HK-2 (cell line): ENCODE measurements around the gene MDC1.
"Not testable (repeated sequence)": the region's sequence is repeated elsewhere in the genome, so short reads cannot be mapped to it uniquely, and the experiment has no call there.

ENCODE experiments used
- DNase-seq: peaks from one replicate; pipeline ENCODE4 v3.0.0-alpha.2; 2018; ENCODE audit not compliant: unreplicated experiment

Gene MDC1, protein sequence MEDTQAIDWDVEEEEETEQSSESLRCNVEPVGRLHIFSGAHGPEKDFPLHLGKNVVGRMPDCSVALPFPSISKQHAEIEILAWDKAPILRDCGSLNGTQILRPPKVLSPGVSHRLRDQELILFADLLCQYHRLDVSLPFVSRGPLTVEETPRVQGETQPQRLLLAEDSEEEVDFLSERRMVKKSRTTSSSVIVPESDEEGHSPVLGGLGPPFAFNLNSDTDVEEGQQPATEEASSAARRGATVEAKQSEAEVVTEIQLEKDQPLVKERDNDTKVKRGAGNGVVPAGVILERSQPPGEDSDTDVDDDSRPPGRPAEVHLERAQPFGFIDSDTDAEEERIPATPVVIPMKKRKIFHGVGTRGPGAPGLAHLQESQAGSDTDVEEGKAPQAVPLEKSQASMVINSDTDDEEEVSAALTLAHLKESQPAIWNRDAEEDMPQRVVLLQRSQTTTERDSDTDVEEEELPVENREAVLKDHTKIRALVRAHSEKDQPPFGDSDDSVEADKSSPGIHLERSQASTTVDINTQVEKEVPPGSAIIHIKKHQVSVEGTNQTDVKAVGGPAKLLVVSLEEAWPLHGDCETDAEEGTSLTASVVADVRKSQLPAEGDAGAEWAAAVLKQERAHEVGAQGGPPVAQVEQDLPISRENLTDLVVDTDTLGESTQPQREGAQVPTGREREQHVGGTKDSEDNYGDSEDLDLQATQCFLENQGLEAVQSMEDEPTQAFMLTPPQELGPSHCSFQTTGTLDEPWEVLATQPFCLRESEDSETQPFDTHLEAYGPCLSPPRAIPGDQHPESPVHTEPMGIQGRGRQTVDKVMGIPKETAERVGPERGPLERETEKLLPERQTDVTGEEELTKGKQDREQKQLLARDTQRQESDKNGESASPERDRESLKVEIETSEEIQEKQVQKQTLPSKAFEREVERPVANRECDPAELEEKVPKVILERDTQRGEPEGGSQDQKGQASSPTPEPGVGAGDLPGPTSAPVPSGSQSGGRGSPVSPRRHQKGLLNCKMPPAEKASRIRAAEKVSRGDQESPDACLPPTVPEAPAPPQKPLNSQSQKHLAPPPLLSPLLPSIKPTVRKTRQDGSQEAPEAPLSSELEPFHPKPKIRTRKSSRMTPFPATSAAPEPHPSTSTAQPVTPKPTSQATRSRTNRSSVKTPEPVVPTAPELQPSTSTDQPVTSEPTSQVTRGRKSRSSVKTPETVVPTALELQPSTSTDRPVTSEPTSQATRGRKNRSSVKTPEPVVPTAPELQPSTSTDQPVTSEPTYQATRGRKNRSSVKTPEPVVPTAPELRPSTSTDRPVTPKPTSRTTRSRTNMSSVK (N-terminal part only)

DNA sequence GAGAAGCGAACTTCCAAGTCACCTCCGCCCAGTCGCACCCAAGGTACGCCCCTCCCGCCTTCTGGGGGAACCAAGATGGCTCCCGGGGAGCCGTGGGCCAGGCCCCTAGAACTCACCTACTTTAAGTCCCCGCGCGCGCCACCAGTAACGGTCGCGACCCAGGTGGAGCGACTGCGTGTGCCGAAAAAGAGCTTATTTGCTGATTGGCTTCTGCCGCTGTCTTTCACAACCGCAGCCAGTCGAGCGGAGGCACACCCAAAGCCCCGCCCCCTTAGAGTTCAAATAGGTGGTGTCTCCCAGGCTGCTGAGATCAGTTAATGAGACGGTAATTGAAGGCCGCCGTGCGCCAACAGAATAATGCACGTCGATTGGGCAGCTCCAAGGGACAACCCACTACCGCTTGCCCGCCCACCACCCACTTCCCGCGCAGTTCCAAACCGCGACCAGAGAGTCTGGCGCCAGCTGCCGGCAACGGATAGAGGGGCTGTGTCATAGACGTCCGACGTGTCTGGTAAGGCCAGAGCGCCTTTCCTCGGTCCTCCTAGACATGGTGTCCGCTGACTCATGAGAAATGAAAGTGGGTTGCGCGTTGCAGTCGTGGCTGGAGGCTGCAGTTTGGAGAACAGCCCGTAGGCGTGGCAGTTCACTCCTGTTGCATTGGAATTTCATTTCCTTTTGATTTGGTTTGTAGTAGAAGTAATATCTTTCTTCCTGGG, at the start of gene MDC1:
TSS of gene MDC1 (minus strand) at position 153 of the 716 bp plus-strand sequence. CDS start 2,106 bp downstream, outside the sequence.
- DNase-seq: peak; percentile 100

- DNase-seq: no peak
Observed at GRCh38 chr6:30766461-30767157, 49.5 kb upstream of the MDC1 start.

DNA sequence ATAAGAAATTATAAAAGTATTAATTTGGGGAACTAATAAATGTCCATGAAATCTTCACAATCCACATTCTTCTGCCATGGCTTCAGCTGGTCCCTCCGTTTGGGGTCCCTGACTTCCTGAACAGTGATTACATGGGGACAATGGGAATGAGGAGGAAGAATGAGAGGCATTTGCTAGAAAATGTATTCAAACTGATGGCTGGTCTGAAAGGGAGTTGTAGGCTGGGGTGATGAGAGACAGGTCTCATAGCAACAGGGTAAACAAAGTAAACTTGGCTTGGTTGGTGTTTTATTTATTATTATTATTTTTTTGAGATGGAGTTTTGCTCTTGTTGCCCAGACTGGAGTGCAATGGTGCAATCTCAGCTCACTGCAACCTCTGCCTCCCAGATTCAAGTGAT, 48.4 kb upstream of the MDC1 start:
- DNase-seq: not testable (repeated sequence)

DNA sequence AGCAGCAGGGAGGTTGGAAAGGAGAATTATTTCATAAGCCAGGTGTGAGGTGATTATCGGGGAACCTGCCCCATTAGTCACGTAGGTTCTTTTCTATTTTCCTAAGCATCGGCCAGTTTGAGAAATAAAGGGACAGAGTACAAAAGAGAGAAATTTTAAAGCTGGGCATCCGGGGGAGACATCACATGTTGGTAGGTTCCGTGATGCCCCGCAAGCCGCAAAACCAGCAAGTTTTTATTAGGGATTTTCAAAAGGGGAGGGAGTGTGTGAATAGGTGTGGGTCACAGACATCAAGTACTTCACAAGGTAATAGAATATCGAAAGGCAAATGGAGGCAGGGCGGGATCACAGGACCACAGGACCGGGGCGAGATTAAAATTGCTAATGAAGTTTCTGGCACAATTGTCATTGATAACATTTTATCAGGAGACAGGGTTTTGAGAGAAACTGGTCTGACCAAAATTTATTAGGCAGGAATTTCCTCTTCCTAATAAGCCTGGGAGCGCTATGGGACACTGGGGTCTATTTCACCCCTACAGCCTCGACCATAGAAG, 47.5 kb upstream of the MDC1 start:
- DNase-seq: not testable (repeated sequence)

DNA sequence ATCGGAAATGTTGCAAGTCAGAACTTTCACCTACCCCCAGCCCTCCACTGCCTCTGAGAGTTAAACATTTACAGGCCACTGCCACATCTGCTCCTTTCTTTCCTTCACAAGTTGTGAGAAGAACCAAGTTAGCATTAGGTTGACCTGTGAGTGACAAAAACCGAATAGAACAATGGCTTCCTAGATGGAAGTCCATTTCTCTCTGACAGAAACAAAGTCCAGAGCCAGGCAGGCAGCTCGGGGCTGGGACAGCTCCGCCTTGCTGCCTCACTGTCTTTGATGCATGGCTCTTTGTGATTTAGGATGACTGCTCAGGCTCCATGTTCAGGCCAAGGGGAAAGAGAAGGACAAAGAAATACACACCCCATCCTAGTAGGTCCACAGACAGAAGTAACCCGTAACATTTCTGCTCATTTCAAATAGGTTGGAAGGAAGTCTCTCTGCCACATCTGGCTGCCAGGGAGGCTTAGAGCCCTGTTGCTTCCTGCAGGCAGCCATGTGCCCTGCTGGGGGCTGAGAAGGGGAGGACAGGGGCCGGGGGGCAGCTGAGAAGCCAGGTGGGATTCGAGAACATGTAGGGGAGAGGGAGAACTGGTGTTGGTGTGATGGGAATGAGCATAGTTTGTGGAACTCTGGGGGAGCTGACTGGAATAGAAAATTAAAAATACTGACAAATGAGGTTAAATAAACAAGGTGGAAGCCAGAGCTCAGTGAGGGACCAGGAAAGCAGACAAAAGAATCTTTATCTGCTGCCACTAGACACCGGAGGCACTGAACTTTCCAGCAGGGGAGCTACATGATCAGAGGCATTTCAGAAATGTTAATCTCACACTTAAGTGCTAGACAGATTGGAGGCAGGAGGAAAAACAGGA, 46.8 kb upstream of the MDC1 start:
- DNase-seq: peak; percentile 45

DNA sequence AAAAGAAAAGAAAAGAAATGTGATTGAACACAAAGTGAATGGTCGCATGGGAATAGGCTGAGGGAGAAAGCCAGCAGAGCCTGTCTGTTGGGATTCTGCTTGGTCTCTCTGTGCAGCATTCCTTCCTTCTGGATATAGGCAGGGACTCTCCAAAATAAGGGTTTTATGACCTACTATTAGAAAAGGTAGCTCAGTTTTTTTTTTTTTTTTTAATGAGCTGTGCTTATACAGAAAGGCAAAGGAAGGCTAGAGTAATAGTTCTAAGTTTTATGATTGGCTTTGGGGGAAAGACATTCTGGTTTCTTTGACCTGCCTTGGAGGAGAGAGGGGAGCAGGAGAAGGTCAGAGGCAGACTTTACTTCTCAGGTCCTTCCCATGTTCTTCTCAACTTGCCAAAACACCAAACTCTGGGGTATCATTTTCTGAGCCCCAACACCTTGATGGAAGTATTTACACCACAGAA, 46.1 kb upstream of the MDC1 start:
- DNase-seq: no peak

GRCh38 chr6:30761791-30762429, 44.8 kb upstream of the MDC1 start:
- DNase-seq: no peak

DNA sequence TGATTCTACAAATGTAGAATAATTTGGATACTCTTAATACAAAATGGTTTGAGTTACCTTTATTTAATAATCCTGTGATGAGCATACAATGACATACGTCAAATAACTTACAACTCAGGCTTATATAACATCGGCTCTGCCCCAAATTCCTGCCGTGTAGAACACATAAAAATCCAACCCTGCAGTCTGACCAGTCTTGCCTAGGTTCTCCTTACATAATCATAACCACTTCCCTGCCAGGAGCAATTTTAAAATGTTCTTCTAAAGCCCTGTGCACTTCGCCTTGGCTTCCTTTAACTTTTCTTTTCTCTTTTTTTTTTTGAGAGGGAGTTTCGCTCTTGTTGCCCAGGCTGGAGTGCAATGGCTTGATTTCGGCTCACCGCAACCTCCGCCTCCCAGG, 43.5 kb upstream of the MDC1 start:
- DNase-seq: no peak

- peak; percentile 81 for DNase-seq
Observed at GRCh38 chr6:30759575-30760239, 42.6 kb upstream of the MDC1 start.

DNA sequence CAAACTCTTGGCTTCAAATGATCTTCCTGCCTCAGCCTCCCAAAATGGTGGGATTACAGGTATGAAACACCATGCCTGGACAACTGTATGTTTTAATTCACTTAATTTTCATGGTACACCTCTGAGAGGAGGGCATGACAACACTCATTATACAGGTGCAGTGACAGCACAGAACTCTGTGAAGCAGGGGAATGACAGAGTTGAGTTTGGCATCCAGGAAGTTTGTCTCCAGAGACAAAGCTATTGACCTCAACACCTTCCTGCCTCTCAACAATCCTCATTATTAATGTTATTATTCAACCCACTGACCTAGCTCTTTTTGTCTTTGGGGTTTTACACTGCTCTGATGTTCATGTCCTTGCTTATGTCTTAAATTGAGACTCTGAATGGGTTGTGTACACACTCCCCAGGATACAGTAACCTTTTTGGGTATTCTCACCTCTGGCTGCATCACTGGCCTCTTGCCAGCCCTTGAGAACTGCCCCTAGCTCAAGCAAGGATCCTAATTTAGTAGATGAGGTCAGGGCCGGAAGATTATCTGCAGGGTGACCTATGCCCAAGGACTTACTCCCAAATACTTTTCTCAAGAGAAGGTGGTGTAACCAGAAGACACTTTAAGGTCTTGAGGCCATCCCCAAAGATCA, 40.3 kb upstream of the MDC1 start:
- DNase-seq: no peak

DNA sequence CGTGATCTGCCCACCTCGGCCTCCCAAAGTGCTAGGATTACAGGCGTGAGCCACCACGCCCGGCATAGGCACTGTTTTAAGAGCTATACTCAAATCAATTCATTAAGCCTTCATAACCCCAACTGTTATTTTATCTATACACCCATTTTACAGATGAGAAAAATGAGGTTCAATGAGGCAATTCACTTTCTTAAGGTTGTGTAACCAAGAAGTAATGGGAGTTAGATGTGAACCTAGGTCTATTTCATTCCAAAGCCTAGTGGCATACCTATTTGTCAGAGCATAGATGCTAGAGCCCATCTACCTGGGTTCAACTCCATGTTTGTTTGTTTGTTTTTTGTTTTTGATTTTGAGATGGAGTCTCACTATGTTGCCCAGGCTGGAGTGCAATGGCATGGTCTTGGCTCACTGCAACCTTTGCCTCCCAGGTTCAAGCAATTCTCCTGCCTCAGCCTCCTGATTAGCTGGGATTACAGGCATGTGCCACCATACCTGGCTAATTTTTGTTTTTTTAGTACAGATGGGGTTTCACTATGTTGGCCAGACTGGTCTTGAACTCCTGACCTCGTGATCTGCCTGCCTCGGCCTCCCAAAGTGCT, 39.4 kb upstream of the MDC1 start:
- DNase-seq: not testable (repeated sequence)

- DNase-seq: no peak
Observed at GRCh38 chr6:30754631-30755030, 37.5 kb upstream of the MDC1 start.

DNA sequence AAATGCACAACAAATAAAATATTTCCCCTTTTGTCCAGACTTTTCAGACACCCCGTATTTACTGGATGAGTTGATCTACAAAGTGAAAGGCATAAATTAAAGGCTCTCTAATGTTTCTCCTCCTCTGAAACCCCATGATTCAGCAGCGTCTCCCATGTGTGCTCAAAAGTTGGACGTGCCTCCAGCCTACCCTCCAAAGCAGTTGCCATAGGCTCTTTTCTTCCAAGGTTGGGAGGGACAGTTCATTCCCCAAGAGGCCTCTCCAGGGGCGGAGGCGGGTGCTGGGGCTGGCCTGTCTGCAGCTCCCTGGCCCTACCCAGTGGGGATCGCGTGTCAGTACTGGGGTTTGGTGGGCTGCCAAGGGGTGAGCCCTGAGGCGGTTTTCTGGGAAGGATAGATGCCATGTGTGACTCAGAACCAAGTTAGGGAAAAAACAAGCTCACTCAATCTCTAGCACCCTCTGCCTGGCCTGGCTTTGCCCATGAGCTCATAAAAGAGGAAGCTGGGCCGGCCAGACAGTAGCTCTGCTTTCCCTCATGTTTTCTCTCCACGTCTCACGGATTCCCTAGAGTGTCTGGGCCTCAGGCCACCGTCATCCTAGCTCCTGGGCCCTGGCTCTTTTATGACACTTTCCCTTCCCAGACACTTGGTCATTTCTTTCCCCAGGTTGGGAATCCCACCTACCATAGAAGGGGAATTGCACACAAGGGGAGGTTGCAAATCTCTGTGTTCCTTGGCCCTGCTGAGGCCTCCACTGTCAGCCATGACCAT, 35.3 kb upstream of the MDC1 start:
- peak; percentile 100 for DNase-seq

GRCh38 chr6:30750379-30750668, 33.2 kb upstream of the MDC1 start:
- DNase-seq: no peak

DNA sequence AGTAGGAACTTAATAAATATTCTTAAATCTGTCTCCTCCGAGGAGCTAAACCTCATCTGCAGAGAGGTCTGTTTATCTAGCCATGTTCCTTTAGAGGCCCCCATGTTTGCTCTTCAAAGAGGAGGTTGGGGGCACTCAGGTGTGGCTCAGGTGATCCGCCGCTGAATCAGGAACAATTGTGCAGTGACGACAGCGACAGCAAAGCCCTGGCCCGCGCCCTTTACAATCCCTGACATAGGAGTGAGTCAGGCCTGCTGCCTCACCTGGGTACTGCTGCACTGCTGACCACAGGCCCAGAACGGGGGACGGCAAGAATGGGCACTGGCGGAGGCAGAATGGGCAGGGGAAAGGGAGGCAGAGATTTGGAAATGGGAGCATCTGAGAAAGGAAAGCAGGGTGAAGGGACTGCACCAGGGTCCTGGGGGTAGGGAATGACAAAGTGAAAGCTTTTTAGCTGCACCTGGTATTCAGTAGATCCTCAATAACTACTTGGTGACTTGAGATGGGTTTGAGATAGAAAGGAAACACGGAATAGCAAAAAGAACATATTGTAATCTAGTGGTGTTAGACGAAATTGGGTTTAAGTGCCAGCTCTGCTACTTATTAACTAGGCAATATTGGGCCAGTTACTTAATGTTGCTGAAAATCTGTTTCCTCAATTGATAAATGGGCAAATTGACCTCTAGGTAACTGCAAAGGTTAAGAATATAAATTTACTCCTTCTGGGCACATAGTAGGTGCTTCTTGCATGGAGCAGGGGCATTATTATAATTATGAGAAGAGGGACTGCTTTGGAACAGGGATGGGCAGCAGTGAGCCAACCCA, 32.7 kb upstream of the MDC1 start:
- peak; percentile 84 for DNase-seq
